Adrenal gland (tissue), 12 donors: ENCODE data around the gene PIK3AP1. TPM values are rescaled to one million over a fixed set of nuclear protein-coding genes. Genes with fewer than 3 reads are reported as not detected.

ENCODE experiments used
- DNase-seq, 7 donors: peaks; one replicate each; pipeline ENCODE4 v3.0.0-alpha.2; 2019 to 2020
- H3K27ac ChIP-seq, 5 donors: fragments of 200-600 bp; sonication (generic) in 4 of 5; 1 replicate in 3 of 5; 2 replicates in 2 of 5; pipeline versions ENCODE4 v1.5.1 to v1.8.0; 2016 to 2020; ENCODE audit warnings: mild to moderate bottlenecking in 1 of 5
- H3K27me3 ChIP-seq: fragments of 200-600 bp; 2 replicates; pipeline ENCODE4 v1.8.0; 2021
- H3K36me3 ChIP-seq, 2 donors: fragments of 200-600 bp; replicated peaks in 1 of 2; 1 replicate in 1 of 2; 2 replicates in 1 of 2; pipeline versions ENCODE4 v1.5.1 to v1.8.0; 2018 to 2022
- H3K4me1 ChIP-seq, 2 donors: fragments of 200-600 bp; replicated peaks in 1 of 2; 1 replicate in 1 of 2; 2 replicates in 1 of 2; pipeline versions ENCODE4 v1.5.1 to v1.8.0; 2018 to 2021
- H3K4me3 ChIP-seq, 4 donors: fragments of 200-600 bp; sonication (generic) in 3 of 4; one replicate each; pipeline ENCODE4 v1.5.1; 2016 to 2018
- H3K9me3 ChIP-seq, 3 donors: fragments of 200-600 bp; sonication (generic) in 1 of 3; replicated peaks in 1 of 3; 1 replicate in 2 of 3; 2 replicates in 1 of 3; pipeline versions ENCODE4 v1.5.1 to v1.8.0; 2016 to 2021
- CTCF ChIP-seq, 6 experiments: fragments of 450-650 bp in 4 of 6; fragments of 200-600 bp in 2 of 6; sonication (generic) in 1 of 6; IDR thresholded peaks; 1 replicate in 5 of 6; 2 replicates in 1 of 6; pipeline versions ENCODE4 v1.5.1 to v1.8.0; 2016 to 2021; ENCODE audit warnings: antibody characterized with exemption in 6 of 6, mild to moderate bottlenecking in 2 of 6, moderate library complexity in 1 of 6
- POLR2A ChIP-seq, 2 donors: fragments of 450-650 bp; IDR thresholded peaks; one replicate each; pipeline ENCODE4 v1.6.1; 2017; ENCODE audit warnings: antibody characterized with exemption in 2 of 2, mild to moderate bottlenecking in 2 of 2, moderate library complexity in 1 of 2
- WGBS, 4 donors: extraction: QIAGEN DNeasy Blood & Tissue Kit in 2 of 4; methylation state at CpG; one replicate each; pipeline versions ENCODE4 v1.1.5 to v1.1.7; 2013 to 2017; 5-methylcytosine and 5-hydroxymethylcytosine counted together
- intact Hi-C, 2 donors: fragments of 100-400 bp; cut with DNase I; formaldehyde crosslinking; loops; one replicate each; pipeline versions ENCODE4 v1.14.1 to v1.15.0; 2022 to 2023
- polyA plus RNA-seq, 3 donors: library from polyadenylated mRNA; stranded (reverse); fragments of 200-250 nt in 2 of 3; fragments of 350-450 nt in 1 of 3; fragmentation: Illumina TruSeq in 1 of 3; extraction: RNeasy Lipid Tissue Mini Kit (QIAGEN cat#74804) in 1 of 3; gene quantifications; one replicate each; pipeline ENCODE4 v1.2.3, GENCODE V29; 2013 to 2014
- total RNA-seq, 9 donors: library from RNA; depleted of rRNA in 4 of 9; stranded (reverse); fragments of >200 nt in 4 of 9; fragments of 120-200 nt in 1 of 9; fragmentation: NEBNext Ultra II Directional in 1 of 9; extraction: Animal tissue kit (Norgen Biotek cat#: 25700) in 1 of 9; gene quantifications; one replicate each; pipeline versions ENCODE4 v1.1.0 to v1.2.4, GENCODE V29; 2013 to 2023
- donor health status: healthy with polysubstance abuse.
- donor health status: Bipolar disorder and iron deficiency.
- donor health status: DM: yes; HTN: yes; CAD: no.
- donor health status: DM: no; HTN: no; CAD: no.
- donor health status: DM: no; HTN: no; CAD: no.
- donor health status: DM: yes; HTN: yes; CAD: no.

PIK3AP1 gene
- total and polyA plus RNA-seq, 12 donors, result 2.0 to 38.5 (median 10.4) TPM

- intact Hi-C loops, result loop anchor here in 1 of 2 donors (10.0 kb wide), 1 partner anchor 185 kb away; no protein-coding TSS in a partner anchor
- Histone ChIP-seq H3K27me3 (no peaks in the 10 kb centered on the region), H3K4me3 (no peak overlapping the region), H3K4me1 (no peaks in the 10 kb centered on the region), H3K27ac (no peak overlapping the region), H3K36me3 (no peaks in the 10 kb centered on the region), H3K9me3 (no peaks in the 10 kb centered on the region)
- DNase-seq, result no peak
- no peak for TF ChIP-seq POLR2A (IDR thresholded peaks at IDR 0.05)
- TF ChIP-seq CTCF (IDR thresholded peaks at IDR 0.05), result no peak
- 71 to 85% (median 82%) methylated on average over 4 of the region's 4 CpGs for WGBS, 4 donors
Measured at GRCh38 chr10:96639899-96640298, 80.4 kb downstream of the PIK3AP1 start.

GRCh38 chr10:96638696-96639095 lies 81.6 kb downstream of the PIK3AP1 start:
- no peak for DNase-seq
- H3K27ac ChIP-seq, result no peak overlapping the region
- no peak overlapping the region for H3K4me3 ChIP-seq
- intact Hi-C loops, result no loop called here
- no peaks in the 10 kb centered on the region for H3K36me3 ChIP-seq
- no peaks in the 10 kb centered on the region for H3K9me3 ChIP-seq
- 90 to 94% (median 90%) methylated on average over 6 of the region's 6 CpGs for WGBS, 4 donors
- TF ChIP-seq CTCF (IDR thresholded peaks at IDR 0.05) (no peak), POLR2A (IDR thresholded peaks at IDR 0.05) (no peak)
- no peaks in the 10 kb centered on the region for H3K4me1 ChIP-seq
- H3K27me3 ChIP-seq, result no peaks in the 10 kb centered on the region

- Histone ChIP-seq H3K9me3 (no peaks in the 10 kb centered on the region), H3K27me3 (no peaks in the 10 kb centered on the region), H3K27ac (no peak overlapping the region), H3K4me1 (peaks cover 2 to 3% of the 10 kb centered on the region in 2 donors), H3K4me3 (no peak overlapping the region), H3K36me3 (no peaks in the 10 kb centered on the region)
- WGBS, 4 donors, result 77 to 83% (median 81%) methylated on average over 3 of the region's 3 CpGs
- no peak for DNase-seq
- intact Hi-C loops, result no loop called here
- TF ChIP-seq POLR2A (IDR thresholded peaks at IDR 0.05), result no peak
- TF ChIP-seq CTCF (IDR thresholded peaks at IDR 0.05), result no peak
Measured at GRCh38 chr10:96638120-96638519, 82.2 kb downstream of the PIK3AP1 start.

GRCh38 chr10:96637709-96638108 lies 82.6 kb downstream of the PIK3AP1 start:
- Histone ChIP-seq H3K27me3 (no peaks in the 10 kb centered on the region), H3K36me3 (no peaks in the 10 kb centered on the region), H3K9me3 (no peaks in the 10 kb centered on the region), H3K4me1 (peaks cover 4 to 8% of the 10 kb centered on the region in 2 donors), H3K4me3 (no peak overlapping the region), H3K27ac (no peak overlapping the region)
- intact Hi-C loops, result no loop called here
- 87 to 98% (median 93%) methylated on average over 4 of the region's 4 CpGs for WGBS, 4 donors
- TF ChIP-seq POLR2A (IDR thresholded peaks at IDR 0.05), result no peak
- no peak for TF ChIP-seq CTCF (IDR thresholded peaks at IDR 0.05)
- DNase-seq, result no peak
